GM23338 (cell line): Measurements from ENCODE around the gene BRAF. TPM values are rescaled to one million over a fixed set of nuclear protein-coding genes. Genes with fewer than 3 reads are reported as not detected.

Experiments used
- ATAC-seq: fragments of 200-7000 bp; cut with Tn5 transposase; 3 replicates; pipeline ENCODE4 v1.9.1; 2020
- DNase-seq: peaks from one replicate; pipeline ENCODE4 v3.0.0-alpha.2; 2015; ENCODE audit warnings: low spot score
- H2AFZ ChIP-seq: fragments of 200-600 bp; sonication (generic); 2 replicates; pipeline ENCODE4 v1.8.0; 2016; ENCODE audit warnings: antibody characterized with exemption, mild to moderate bottlenecking, moderate library complexity
- H3F3A ChIP-seq: fragments of 200-600 bp; sonication (generic); replicated peaks from 2 replicates; pipeline ENCODE4 v1.8.0; 2017; ENCODE audit warnings: antibody characterized with exemption, mixed run types, low read depth
- H3K27ac ChIP-seq: fragments of 200-600 bp; sonication (generic); 2 replicates; pipeline ENCODE4 v1.6.1; 2016; ENCODE audit warnings: low read depth
- H3K27me3 ChIP-seq: fragments of 200-600 bp; sonication (generic); 2 replicates; pipeline ENCODE4 v1.8.0; 2016; ENCODE audit warnings: mild to moderate bottlenecking, mixed run types, moderate library complexity; ENCODE audit not compliant: insufficient read depth
- H3K36me3 ChIP-seq: fragments of 200-600 bp; sonication (generic); 2 replicates; pipeline ENCODE4 v1.8.0; 2016; ENCODE audit warnings: mild to moderate bottlenecking; ENCODE audit not compliant: insufficient read depth
- H3K4me1 ChIP-seq: fragments of 200-600 bp; sonication (generic); 2 replicates; pipeline ENCODE4 v1.8.0; 2016; ENCODE audit warnings: mild to moderate bottlenecking, moderate library complexity; ENCODE audit not compliant: insufficient read depth
- H3K4me2 ChIP-seq: fragments of 200-600 bp; sonication (generic); 2 replicates; pipeline ENCODE4 v1.7.1; 2017; ENCODE audit warnings: mixed run types
- H3K4me3 ChIP-seq: fragments of 200-600 bp; sonication (generic); 2 replicates; pipeline ENCODE4 v1.6.1; 2016; ENCODE audit warnings: mixed run types
- H3K79me2 ChIP-seq: fragments of 200-600 bp; sonication (generic); replicated peaks from 2 replicates; pipeline ENCODE4 v1.8.0; 2017; ENCODE audit warnings: mild to moderate bottlenecking; ENCODE audit not compliant: insufficient read depth
- H3K9me2 ChIP-seq: fragments of 200-600 bp; sonication (generic); 2 replicates; pipeline ENCODE4 v1.8.0; 2017; ENCODE audit not compliant: insufficient read depth
- H4K20me1 ChIP-seq: fragments of 200-600 bp; sonication (generic); replicated peaks from 2 replicates; pipeline ENCODE4 v1.8.0; 2017; ENCODE audit warnings: mild to moderate bottlenecking; ENCODE audit not compliant: insufficient read depth
- H3K27ac Mint-ChIP-seq: 2 replicates; pipeline ENCODE4 v1.8.0; 2020; ENCODE audit warnings: inconsistent platforms, mild to moderate bottlenecking, moderate library complexity, mixed read lengths
- H3K27me3 Mint-ChIP-seq: 3 replicates; pipeline ENCODE4 v1.8.0; 2022; ENCODE audit warnings: low read depth, mild to moderate bottlenecking, moderate library complexity, mixed read lengths, inconsistent platforms; ENCODE audit not compliant: insufficient read depth, poor library complexity
- H3K36me3 Mint-ChIP-seq: 3 replicates; pipeline ENCODE4 v1.8.0; 2021; ENCODE audit warnings: low read depth, mild to moderate bottlenecking, inconsistent platforms, moderate library complexity, mixed read lengths
- H3K4me1 Mint-ChIP-seq: 3 replicates; pipeline ENCODE4 v1.8.0; 2020; ENCODE audit warnings: mild to moderate bottlenecking, inconsistent platforms, mixed read lengths
- H3K4me3 Mint-ChIP-seq: 3 replicates; pipeline ENCODE4 v1.8.0; 2021; ENCODE audit warnings: moderate library complexity, mild to moderate bottlenecking, inconsistent platforms, mixed read lengths
- H3K9me3 Mint-ChIP-seq: 3 replicates; pipeline ENCODE4 v1.8.0; 2020; ENCODE audit warnings: moderate library complexity, mild to moderate bottlenecking, inconsistent platforms, mixed read lengths
- CREB1 ChIP-seq: fragments of 250-450 bp; sonication (Bioruptor Pico); IDR thresholded peaks from 2 replicates; pipeline ENCODE4 v1.5.0; 2020; ENCODE audit warnings: low read depth, mild to moderate bottlenecking, moderate library complexity
- EZH2 ChIP-seq: fragments of 200-600 bp; sonication (generic); IDR thresholded peaks from one replicate; pipeline ENCODE4 v1.8.0; 2017; ENCODE audit warnings: antibody characterized with exemption, mild to moderate bottlenecking, low read depth; ENCODE audit not compliant: unreplicated experiment
- NANOG ChIP-seq: IDR thresholded peaks from 2 replicates; pipeline ENCODE4 v1.6.1; 2016; ENCODE audit warnings: antibody characterized with exemption, borderline replicate concordance
- POLR2AphosphoS5 ChIP-seq: IDR thresholded peaks from 2 replicates; pipeline ENCODE4 v1.6.1; 2016; ENCODE audit warnings: antibody characterized with exemption, low read depth
- STAT1 ChIP-seq: IDR thresholded peaks from one replicate; pipeline ENCODE4 v1.6.1; 2016; ENCODE audit warnings: antibody characterized with exemption; ENCODE audit not compliant: unreplicated experiment
- ZNF114 ChIP-seq: fragments of 250-450 bp; sonication (Bioruptor Pico); IDR thresholded peaks from 2 replicates; pipeline ENCODE4 v1.5.0; 2020; ENCODE audit warnings: mild to moderate bottlenecking, moderate library complexity
- ZNF331 ChIP-seq: fragments of 250-450 bp; sonication (Bioruptor Pico); IDR thresholded peaks from 2 replicates; pipeline ENCODE4 v1.5.0; 2020; ENCODE audit warnings: low read depth, mild to moderate bottlenecking, moderate library complexity
- polyA plus RNA-seq: library from polyadenylated mRNA; unstranded; fragments of >200 nt; fragmentation: Nextera tagmentation; extraction: Ambion mirVana; gene quantifications from 2 replicates; pipeline ENCODE4 v1.2.1, GENCODE V29; 2016
- total RNA-seq: library from RNA; depleted of rRNA; stranded (reverse); fragments of >200 nt; shearing (Covaris generic); gene quantifications from 2 replicates; pipeline ENCODE4 v1.2.3, GENCODE V29; 2014
- TF ChIP-seq, protein P1 (sequence below): IDR thresholded peaks from one replicate; pipeline ENCODE4 v1.6.1; 2018; ENCODE audit warnings: antibody characterized with exemption; ENCODE audit not compliant: unreplicated experiment
- TF ChIP-seq, protein P2 (sequence below): fragments of 250-450 bp; sonication (Bioruptor Pico); IDR thresholded peaks from 2 replicates; pipeline ENCODE4 v1.5.0; 2020; ENCODE audit warnings: mild to moderate bottlenecking, moderate library complexity
- TF ChIP-seq, protein P3 (sequence below), 2 experiments: fragments of 200-600 bp in 1 of 2; sonication (generic) in 1 of 2; conservative IDR thresholded peaks; 2 replicates each; pipeline versions ENCODE4 v1.5.1 to v1.6.1; 2016 to 2017; ENCODE audit warnings: antibody characterized with exemption in 2 of 2, low read depth in 2 of 2, mild to moderate bottlenecking in 2 of 2, moderate library complexity in 1 of 2
- TF ChIP-seq, protein P4 (sequence below): IDR thresholded peaks from 2 replicates; pipeline ENCODE4 v1.6.1; 2016; ENCODE audit warnings: antibody characterized with exemption

Gene BRAF
- total and polyA plus RNA-seq, 2 experiments from 2014 or later = 14.6 to 36.8 TPM

DNA sequence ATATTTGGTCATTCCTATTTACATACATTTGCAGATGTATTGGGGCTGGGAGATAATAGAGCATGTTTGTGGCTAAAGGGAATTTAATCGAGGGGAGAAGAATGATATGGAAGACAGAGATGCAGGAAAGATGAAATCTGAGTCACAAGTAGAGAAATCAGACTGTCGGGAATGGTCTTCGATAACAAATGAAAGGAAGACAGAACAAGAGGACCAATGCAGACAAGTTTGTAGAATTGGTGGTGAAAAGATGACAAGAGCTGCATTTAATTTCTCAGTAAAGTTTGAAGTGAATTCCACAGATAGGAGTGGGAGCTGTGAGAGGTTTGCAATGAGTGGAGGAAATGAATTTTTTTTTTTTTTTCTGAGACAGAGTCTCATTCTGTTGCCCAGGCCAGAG is 60.0 kb downstream of the BRAF start:
- Histone ChIP-seq H3K27ac (no peak overlapping the region), H3K4me3 (no peak overlapping the region), H4K20me1 (peaks cover 12% of the 10 kb centered on the region), H3K36me3 (no peaks in the 10 kb centered on the region), H2AFZ (no peak overlapping the region), H3K4me1 (no peaks in the 10 kb centered on the region), H3F3A (no peaks in the 10 kb centered on the region), H3K27me3 (no peaks in the 10 kb centered on the region), H3K79me2 (peaks cover 97% of the 10 kb centered on the region), H3K9me2 (no peaks in the 10 kb centered on the region), H3K4me2 (no peak overlapping the region)
- H3K4me1 Mint-ChIP-seq = peaks cover 15% of the 10 kb centered on the region
- no peak overlapping the region for H3K27ac Mint-ChIP-seq
- no peak overlapping the region for H3K4me3 Mint-ChIP-seq
- TF ChIP-seq STAT1 (no peak), POLR2AphosphoS5 (no peak), ZNF114 (CRISPR knock-in tag) (no peak), NANOG (no peak), ZNF331 (no peak), CREB1 (no peak), EZH2 (no peak)
- TF ChIP-seq, protein P1, sequence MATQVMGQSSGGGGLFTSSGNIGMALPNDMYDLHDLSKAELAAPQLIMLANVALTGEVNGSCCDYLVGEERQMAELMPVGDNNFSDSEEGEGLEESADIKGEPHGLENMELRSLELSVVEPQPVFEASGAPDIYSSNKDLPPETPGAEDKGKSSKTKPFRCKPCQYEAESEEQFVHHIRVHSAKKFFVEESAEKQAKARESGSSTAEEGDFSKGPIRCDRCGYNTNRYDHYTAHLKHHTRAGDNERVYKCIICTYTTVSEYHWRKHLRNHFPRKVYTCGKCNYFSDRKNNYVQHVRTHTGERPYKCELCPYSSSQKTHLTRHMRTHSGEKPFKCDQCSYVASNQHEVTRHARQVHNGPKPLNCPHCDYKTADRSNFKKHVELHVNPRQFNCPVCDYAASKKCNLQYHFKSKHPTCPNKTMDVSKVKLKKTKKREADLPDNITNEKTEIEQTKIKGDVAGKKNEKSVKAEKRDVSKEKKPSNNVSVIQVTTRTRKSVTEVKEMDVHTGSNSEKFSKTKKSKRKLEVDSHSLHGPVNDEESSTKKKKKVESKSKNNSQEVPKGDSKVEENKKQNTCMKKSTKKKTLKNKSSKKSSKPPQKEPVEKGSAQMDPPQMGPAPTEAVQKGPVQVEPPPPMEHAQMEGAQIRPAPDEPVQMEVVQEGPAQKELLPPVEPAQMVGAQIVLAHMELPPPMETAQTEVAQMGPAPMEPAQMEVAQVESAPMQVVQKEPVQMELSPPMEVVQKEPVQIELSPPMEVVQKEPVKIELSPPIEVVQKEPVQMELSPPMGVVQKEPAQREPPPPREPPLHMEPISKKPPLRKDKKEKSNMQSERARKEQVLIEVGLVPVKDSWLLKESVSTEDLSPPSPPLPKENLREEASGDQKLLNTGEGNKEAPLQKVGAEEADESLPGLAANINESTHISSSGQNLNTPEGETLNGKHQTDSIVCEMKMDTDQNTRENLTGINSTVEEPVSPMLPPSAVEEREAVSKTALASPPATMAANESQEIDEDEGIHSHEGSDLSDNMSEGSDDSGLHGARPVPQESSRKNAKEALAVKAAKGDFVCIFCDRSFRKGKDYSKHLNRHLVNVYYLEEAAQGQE = no peak
- TF ChIP-seq, protein P2, sequence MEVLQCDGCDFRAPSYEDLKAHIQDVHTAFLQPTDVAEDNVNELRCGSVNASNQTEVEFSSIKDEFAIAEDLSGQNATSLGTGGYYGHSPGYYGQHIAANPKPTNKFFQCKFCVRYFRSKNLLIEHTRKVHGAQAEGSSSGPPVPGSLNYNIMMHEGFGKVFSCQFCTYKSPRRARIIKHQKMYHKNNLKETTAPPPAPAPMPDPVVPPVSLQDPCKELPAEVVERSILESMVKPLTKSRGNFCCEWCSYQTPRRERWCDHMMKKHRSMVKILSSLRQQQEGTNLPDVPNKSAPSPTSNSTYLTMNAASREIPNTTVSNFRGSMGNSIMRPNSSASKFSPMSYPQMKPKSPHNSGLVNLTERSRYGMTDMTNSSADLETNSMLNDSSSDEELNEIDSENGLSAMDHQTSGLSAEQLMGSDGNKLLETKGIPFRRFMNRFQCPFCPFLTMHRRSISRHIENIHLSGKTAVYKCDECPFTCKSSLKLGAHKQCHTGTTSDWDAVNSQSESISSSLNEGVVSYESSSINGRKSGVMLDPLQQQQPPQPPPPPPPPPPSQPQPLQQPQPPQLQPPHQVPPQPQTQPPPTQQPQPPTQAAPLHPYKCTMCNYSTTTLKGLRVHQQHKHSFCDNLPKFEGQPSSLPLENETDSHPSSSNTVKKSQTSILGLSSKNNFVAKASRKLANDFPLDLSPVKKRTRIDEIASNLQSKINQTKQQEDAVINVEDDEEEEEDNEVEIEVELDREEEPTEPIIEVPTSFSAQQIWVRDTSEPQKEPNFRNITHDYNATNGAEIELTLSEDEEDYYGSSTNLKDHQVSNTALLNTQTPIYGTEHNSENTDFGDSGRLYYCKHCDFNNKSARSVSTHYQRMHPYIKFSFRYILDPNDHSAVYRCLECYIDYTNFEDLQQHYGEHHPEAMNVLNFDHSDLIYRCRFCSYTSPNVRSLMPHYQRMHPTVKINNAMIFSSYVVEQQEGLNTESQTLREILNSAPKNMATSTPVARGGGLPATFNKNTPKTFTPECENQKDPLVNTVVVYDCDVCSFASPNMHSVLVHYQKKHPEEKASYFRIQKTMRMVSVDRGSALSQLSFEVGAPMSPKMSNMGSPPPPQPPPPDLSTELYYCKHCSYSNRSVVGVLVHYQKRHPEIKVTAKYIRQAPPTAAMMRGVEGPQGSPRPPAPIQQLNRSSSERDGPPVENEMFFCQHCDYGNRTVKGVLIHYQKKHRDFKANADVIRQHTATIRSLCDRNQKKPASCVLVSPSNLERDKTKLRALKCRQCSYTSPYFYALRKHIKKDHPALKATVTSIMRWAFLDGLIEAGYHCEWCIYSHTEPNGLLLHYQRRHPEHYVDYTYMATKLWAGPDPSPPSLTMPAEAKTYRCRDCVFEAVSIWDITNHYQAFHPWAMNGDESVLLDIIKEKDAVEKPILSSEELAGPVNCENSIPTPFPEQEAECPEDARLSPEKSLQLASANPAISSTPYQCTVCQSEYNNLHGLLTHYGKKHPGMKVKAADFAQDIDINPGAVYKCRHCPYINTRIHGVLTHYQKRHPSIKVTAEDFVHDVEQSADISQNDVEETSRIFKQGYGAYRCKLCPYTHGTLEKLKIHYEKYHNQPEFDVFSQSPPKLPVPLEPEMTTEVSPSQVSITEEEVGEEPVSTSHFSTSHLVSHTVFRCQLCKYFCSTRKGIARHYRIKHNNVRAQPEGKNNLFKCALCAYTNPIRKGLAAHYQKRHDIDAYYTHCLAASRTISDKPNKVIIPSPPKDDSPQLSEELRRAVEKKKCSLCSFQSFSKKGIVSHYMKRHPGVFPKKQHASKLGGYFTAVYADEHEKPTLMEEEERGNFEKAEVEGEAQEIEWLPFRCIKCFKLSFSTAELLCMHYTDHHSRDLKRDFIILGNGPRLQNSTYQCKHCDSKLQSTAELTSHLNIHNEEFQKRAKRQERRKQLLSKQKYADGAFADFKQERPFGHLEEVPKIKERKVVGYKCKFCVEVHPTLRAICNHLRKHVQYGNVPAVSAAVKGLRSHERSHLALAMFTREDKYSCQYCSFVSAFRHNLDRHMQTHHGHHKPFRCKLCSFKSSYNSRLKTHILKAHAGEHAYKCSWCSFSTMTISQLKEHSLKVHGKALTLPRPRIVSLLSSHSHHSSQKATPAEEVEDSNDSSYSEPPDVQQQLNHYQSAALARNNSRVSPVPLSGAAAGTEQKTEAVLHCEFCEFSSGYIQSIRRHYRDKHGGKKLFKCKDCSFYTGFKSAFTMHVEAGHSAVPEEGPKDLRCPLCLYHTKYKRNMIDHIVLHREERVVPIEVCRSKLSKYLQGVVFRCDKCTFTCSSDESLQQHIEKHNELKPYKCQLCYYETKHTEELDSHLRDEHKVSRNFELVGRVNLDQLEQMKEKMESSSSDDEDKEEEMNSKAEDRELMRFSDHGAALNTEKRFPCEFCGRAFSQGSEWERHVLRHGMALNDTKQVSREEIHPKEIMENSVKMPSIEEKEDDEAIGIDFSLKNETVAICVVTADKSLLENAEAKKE = no peak
- TF ChIP-seq, protein P3, sequence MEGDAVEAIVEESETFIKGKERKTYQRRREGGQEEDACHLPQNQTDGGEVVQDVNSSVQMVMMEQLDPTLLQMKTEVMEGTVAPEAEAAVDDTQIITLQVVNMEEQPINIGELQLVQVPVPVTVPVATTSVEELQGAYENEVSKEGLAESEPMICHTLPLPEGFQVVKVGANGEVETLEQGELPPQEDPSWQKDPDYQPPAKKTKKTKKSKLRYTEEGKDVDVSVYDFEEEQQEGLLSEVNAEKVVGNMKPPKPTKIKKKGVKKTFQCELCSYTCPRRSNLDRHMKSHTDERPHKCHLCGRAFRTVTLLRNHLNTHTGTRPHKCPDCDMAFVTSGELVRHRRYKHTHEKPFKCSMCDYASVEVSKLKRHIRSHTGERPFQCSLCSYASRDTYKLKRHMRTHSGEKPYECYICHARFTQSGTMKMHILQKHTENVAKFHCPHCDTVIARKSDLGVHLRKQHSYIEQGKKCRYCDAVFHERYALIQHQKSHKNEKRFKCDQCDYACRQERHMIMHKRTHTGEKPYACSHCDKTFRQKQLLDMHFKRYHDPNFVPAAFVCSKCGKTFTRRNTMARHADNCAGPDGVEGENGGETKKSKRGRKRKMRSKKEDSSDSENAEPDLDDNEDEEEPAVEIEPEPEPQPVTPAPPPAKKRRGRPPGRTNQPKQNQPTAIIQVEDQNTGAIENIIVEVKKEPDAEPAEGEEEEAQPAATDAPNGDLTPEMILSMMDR (conservative IDR thresholded peaks at IDR 0.05; ENCODE audit: low read depth in 2 of 2) = no peak
- TF ChIP-seq, protein P4, sequence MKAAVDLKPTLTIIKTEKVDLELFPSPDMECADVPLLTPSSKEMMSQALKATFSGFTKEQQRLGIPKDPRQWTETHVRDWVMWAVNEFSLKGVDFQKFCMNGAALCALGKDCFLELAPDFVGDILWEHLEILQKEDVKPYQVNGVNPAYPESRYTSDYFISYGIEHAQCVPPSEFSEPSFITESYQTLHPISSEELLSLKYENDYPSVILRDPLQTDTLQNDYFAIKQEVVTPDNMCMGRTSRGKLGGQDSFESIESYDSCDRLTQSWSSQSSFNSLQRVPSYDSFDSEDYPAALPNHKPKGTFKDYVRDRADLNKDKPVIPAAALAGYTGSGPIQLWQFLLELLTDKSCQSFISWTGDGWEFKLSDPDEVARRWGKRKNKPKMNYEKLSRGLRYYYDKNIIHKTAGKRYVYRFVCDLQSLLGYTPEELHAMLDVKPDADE = no peak
- ATAC-seq (no peak), DNase-seq (no peak)
- peaks cover 5% of the 10 kb centered on the region; the same call in 2 of the 3 replicates for H3K9me3 Mint-ChIP-seq
- H3K36me3 Mint-ChIP-seq = peaks cover 13% of the 10 kb centered on the region
- no peaks in the 10 kb centered on the region for H3K27me3 Mint-ChIP-seq
